Activated CD8-positive, alpha-beta memory T cell treated with anti-CD3 and anti-CD28 coated beads for 36 hours (primary cell): ENCODE results near the gene FAM234A. TPM values are rescaled to one million over a fixed set of nuclear protein-coding genes. Genes with fewer than 3 reads are reported as not detected.
"Not testable (repeated sequence)": the region's sequence is repeated elsewhere in the genome, so short reads cannot be mapped to it uniquely, and the experiment has no call there.

Source experiments
- CTCF ChIA-PET: fragments of 350-600 bp; sonication (Branson Sonifier 250); formaldehyde crosslinking; loops from one replicate; lab custom pipeline; 2021; ENCODE audit warnings: antibody characterized with exemption; lab: Charles Lee
- POLR2A ChIA-PET: fragments of 350-600 bp; sonication (Branson Sonifier 250); formaldehyde crosslinking; loops from one replicate; lab custom pipeline; 2021; ENCODE audit warnings: antibody characterized with exemption; lab: Charles Lee
- total RNA-seq, 2 experiments: library from RNA; stranded (reverse); gene quantifications; one replicate each; pipeline ENCODE4 v1.2.3, GENCODE V29; 2021

The FAM234A gene
- total RNA-seq, 2 experiments from 2014 or later: 20.6 to 21.8 TPM

DNA sequence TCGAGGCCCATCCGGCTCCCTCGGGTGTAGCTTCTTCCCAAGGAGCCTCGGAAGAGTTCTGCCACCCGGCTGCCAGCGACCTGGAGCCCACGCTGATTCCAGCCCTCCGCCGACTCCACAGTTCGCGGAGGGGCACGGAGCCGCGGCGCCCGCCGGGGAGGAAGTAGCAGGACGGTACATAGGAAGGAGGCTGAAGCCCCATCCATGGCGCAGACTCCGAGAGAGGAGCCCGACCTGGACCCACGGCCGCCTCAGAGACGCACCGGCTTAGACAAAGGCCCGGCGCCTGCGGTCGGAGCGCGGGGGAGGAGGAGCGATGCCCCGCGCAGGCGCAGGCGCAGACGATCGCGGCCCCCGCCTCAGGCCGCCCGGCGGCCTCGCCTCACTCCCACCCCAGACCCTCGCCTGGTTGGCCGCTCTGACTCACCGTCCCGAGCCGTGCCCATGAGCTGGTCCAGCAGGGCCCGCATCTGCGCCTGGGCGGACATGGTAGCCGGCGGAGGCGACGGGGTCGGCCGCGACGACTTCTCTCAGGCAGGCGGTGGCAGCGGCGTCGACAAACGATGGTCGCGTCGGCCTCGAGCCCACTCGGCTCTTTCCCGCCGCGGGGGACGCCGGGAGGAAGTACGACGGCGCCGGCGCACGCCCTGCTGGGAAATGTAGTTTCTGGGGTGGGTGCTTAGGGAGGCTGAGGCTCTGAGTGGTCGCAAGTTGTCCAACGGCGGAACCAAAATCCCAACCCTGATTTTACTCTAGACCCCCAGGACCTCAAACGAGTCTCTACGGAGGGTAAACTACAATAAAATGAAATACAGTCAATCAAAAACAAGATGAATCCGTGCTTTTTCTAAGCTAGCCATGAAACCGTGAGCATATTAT is 5.5 kb upstream of the FAM234A start, which contains the start of gene LUC7L:
Gene LUC7L, minus strand, starts transcription at position 598 of the 879 bp plus-strand sequence. Its CDS starts 110 bp downstream, at position 488.
- POLR2A ChIA-PET: interaction anchor here (0.7 to 1.5 kb wide), 4 partner anchors 116 to 176 kb away, joined by 3 read pairs; partner anchors contain the start of genes POLR3K and SNRNP25
- CTCF ChIA-PET: interaction anchor here (0.6 to 1.8 kb wide), 4 partner anchors 71 to 133 kb away, joined by 3 to 5 read pairs (median 4); no protein-coding TSS in a partner anchor

DNA sequence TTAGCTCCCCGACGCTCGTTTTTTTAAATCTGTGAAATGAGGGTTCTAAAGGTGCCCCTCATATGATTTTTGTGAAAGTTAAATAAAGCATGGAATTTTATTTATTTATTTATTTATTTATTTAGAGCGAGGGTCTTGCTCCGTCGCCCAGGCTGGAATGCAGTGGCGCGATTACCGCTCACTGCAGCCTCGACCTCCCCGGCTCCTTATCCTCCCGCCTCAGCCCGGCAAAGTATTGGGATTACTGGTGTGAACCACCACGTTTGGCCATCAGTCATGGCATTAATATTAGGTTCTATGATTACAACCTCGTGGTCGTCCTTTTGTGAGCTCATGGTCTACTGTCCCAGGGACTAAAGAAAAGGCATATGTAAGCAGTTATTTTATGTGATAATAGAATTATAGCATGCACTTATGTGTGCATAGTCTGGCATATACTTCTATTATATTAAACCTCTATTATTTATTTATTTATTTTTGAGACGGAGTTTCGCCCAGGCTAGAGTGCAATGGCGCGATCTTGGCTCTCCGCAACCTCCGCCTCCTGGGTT is 4.8 kb upstream of the FAM234A start:
- ChIA-PET CTCF (interaction anchor here (1.8 kb wide), 1 partner anchor 132 kb away, joined by 4 read pairs; no protein-coding TSS in a partner anchor), POLR2A (interaction anchor here (1.5 kb wide), 1 partner anchor 116 kb away, joined by 3 read pairs; no protein-coding TSS in a partner anchor)

DNA sequence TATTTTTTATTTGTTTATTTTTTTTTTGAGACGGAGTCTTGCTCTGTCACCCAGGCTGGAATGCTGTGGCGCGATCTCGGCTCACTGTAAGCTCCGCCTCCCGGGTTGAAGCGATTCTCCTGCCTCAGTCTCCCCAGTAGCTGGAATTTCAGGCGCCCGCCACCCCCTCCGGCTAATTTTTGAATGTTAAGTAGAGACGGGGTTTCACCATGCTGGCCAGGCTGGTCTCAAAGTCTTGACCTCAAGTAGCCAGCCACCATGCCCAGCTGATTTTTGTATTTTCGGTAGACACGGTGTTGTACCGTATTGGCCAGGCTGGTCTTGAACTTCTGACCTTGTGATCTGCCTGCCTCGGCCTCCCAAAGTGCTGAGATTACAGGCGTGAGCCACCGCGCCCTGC is 4.3 kb upstream of the FAM234A start:
- CTCF ChIA-PET: interaction anchor here (1.8 kb wide), 1 partner anchor 132 kb away, joined by 4 read pairs; no protein-coding TSS in a partner anchor
- POLR2A ChIA-PET: not testable (repeated sequence)

DNA sequence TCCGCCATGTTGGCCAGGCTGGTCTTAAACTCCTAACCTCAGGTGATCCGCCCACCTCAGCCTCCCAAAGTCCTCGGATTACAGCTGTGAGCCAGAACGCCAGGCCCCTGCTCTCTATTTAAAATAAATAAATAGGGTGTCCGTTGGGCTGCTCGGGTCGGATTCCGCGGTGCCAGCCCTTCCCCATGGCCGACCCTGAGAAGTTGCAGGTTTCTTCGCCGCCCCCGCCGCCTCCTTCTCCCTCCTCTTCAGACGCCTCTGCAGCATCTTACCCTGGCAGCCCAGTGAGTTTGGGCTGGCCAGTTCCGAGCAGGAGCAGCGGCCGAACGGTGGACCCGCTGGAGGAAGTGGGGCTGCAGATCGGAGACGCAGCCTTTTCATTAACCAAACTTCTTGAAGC is 3.7 kb upstream of the FAM234A start:
- ChIA-PET CTCF (no interaction called here), POLR2A (no interaction called here)

DNA sequence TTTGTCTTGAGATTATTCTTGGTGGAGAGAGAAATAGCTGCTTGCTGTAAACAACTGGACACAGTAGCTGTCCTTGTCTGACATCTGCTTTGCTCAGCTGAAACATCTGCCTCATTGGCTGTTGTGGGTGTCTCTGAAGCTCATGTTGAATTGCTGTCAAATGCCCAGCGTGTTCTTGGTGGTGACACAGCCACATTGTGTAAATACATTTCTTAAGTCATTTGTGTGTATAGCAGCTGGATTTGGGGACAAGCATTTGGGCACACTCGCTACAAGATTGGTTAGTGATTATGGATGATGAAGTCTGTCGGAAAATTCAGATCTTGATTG is 5.3 kb downstream of the FAM234A start:
- ChIA-PET POLR2A (interaction anchor here (0.6 kb wide), 1 partner anchor 40 kb away, joined by 4 read pairs; no protein-coding TSS in a partner anchor), CTCF (no interaction called here)

DNA sequence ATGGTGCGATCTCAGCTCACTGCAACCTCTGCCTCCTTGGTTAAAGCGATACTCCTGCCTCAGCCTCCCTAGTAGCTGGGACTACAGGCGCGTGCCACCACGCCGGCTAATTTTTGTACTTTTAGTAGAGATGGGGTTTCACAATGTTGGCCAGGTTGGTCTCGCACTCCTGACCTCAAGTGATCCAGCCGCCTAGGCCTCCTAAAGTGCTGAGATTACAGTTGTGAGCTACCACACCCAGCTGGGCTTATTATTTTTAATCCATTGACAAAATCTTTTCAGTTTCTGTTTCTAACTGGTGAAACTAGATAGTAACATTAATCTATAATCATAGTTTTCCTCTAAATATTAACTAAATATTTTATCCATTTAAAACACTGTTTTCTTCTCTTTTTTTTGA is 5.9 kb downstream of the FAM234A start:
- ChIA-PET POLR2A (interaction anchor here (0.6 kb wide), 1 partner anchor 39 kb away, joined by 4 read pairs; no protein-coding TSS in a partner anchor), CTCF (no interaction called here)

DNA sequence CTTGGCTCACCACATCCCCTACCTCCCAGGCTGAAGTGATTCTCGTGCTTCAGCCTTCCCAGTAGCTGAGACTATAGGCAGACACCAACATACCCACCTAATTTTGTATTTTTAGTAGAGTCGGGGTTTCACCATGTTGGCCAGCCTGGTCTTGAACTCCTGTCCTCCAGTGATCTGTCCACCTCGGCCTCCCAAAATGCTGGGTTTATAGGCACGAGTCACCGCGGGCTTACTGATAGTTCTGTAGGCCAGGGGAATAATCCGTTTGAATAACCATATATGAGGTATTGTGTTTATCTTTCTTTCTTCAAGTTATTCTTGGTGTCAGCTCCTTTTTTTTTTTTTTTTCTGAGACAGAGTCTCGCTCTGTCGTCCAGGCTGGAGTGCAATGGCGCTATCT is 7.7 kb downstream of the FAM234A start:
- ChIA-PET POLR2A (no interaction called here), CTCF (interaction anchor here (0.7 kb wide), 1 partner anchor 159 kb away, joined by 3 read pairs; no protein-coding TSS in a partner anchor)

DNA sequence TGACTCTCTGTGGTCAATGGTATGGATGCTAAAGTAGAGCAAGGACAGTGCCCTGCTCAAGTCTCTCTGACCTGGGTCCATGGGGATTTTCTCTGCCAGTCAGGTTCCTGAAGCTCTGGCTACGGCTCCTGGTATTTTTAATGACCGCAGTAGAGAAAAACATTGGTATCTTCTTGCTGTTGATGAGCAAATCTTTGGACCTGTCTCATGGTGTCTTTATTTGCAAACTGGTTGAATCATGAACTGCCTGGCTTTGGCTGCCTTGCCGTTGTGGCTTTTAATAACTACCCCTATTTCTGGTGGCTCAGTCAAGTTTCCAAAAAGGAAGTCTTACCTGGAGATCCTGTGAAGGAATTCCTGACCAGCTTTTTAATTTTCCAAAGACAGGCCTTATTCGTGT is 8.7 kb downstream of the FAM234A start:
- ChIA-PET CTCF (no interaction called here), POLR2A (no interaction called here)

DNA sequence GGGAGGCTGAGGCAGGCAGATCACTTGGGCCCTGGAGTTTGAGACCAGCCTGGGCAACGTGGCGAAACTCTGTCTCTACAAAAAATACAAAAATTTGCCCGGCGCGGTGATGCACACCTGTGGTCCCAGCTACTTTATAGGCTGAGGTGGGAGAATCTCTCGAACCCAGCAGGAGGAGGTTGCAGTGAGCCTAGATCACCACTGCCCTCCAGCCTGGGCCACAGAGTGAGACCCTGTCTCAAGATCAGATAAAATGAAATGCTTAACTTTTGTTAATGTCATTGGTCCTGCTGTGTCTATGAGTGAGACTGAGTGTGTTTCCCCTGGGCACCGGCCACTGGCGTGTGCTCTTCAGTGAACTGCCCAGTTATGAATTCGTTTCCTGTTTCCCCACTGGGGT is 10.5 kb downstream of the FAM234A start:
- POLR2A ChIA-PET: no interaction called here
- CTCF ChIA-PET: no interaction called here

DNA sequence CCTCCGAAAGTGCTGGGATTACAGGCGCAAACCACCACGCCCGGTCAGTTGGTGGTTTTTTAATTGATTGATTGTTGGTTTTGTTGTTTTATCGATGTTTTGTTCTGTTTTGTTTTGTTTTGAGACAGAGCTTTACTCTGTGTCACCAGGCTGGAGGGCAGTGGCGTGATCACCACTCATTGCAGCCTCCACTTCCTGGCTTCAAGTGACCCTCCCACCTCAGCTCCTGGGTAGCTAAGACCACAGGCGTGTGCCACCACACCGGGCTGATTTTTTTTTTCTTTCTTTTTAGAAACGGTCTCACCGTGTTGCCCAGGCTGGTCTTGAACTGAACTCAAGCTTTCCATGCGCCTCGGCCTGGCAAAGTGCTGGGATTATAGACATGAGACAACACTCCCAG is 12.4 kb downstream of the FAM234A start:
- ChIA-PET POLR2A (no interaction called here), CTCF (no interaction called here)

DNA sequence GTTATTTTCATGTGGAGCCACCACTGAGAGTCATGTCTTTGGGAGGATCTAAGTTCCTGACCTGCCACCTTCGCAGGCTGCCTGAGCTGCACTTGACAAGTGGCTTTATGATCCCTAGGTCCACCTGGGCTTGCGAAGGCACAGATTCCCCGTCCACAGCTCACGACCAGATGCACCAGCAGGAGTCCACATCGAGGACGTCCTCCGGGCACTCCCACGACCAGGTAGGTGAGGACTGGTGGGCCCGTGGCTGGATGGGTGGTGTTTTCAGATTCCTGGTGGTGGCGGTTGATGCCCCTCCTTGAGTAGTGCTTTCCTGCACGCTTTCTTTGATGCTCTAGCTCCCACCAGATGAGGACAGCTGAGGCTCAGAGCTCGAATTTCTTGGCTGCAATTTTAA is 14.8 kb downstream of the FAM234A start:
- ChIA-PET CTCF (interaction anchor here (0.9 kb wide), 1 partner anchor 112 kb away, joined by 3 read pairs; no protein-coding TSS in a partner anchor), POLR2A (no interaction called here)

DNA sequence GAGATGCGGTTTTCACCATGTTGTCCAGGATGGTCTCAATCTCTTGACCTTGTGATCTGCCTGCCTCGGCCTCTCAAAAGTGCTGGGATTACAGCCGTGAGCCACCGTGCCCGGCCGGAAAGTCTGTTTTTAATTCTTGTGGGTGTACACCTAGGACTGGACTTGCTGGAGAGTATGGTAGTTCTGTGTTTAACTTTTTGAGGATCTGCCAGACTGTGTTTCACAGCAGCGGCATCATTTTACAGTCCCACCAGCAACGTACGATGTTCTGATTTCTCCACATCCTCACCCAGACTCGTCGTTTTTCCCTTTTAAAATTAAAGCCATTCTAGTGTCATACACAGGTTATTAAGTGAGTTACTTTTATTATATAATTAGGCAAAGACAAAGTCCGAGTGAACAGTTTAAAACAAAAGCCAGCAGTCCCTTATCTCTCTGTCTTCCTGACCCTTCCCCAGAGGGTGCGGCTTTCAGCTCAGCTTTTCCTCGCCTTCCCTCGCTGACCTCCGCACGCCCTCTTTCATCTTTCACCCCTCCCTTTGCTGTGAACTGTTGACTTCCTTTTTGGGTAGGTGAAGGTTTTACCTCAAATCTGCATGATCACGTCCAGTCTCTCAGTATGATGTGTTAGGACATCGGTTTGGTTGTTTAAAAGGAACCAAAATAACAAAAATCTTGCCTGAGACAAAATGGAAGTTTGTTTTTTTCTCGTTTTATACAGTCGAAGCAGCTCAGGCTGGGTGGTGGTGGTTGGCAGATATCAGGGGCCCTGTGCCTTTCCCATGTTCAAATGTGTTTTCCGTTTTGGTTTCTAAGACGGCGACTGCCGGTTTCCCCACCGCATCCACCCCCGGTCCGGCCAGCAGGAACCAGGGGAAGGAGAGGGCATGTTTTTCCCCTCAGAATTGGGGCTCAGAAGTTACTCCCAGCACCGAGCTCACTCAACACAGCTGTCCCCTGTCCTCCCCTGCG is 18.0 kb downstream of the FAM234A start:
- CTCF ChIA-PET: interaction anchor here (1.0 to 1.2 kb wide), 3 partner anchors 18 to 93 kb away, joined by 3 to 4 read pairs (median 4); partner anchors contain the start of gene FAM234A
- POLR2A ChIA-PET: interaction anchor here (1.5 kb wide), 1 partner anchor 17 kb away, joined by 10 read pairs; the partner anchor contains the start of gene FAM234A

DNA sequence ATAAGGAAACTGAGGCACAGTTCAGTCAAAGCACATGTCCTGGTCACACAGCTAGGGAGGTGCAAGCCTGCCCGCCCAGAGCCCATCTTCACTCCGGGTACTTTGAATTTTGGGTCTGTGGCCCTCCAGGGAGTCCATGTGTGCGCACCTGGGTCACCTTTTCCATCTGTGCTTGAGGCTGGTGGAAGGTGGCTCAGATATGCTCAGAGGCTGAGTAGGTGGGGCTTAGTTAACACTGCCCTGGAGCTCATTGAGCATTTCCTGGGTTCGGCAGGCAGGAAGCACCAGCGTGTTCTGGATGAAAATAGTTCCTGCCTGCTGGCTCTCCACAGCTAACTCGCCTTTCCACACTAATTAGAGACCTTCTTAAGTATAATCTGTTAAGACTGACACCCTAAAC is 19.2 kb downstream of the FAM234A start:
- ChIA-PET CTCF (interaction anchor here (0.7 to 1.4 kb wide), 3 partner anchors 19 to 91 kb away, joined by 3 to 4 read pairs (median 4); partner anchors contain the start of gene FAM234A), POLR2A (interaction anchor here (0.7 kb wide), 1 partner anchor 19 kb away, joined by 3 read pairs; the partner anchor contains the start of gene FAM234A)

DNA sequence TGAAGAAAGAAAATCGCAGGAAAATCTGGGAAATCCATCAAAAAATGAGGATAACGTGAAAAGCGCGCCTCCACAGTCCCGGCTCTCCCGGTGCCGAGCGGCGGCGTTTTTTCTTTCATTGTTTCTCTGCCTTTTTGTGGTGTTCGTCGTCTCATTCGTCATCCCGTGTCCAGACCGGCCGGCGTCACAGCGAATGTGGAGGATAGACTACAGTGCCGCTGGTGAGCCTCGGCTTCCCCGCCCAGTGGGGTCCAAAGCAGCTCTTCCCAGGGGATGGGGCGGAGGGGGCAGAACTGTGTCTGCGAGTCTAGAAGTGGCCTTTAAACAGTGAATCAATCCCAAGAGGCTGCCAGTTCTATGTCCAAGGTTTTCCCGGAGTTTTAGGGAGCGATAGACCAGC is 19.8 kb downstream of the FAM234A start:
- POLR2A ChIA-PET: interaction anchor here (0.7 kb wide), 1 partner anchor 19 kb away, joined by 3 read pairs; the partner anchor contains the start of gene FAM234A

DNA sequence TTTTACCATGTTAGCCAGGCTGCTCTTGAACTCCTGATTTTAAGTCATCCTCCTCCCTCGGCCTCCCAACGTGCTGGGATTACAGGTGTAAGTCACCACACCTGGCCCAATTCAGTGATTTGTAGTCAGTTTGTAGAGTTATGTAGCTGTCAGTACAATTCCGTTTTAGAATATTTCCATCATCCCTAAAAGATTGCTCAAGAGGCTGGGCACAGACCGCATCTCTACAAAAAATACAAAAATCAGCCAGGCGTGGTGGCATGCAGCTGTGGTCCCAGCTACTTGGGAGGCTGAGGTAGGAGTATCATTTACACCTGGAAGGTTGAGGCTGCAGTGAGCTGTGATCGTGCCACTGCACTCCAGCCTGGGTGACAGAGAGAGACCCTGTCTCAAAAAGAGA is 20.6 kb downstream of the FAM234A start:
- ChIA-PET CTCF (no interaction called here), POLR2A (no interaction called here)

More for the DNA sequence above, 19.8 kb downstream of the FAM234A start:
- CTCF ChIA-PET: interaction anchor here (0.7 to 1.4 kb wide), 2 partner anchors 19 to 27 kb away, joined by 3 to 4 read pairs; partner anchors contain the start of gene FAM234A

DNA sequence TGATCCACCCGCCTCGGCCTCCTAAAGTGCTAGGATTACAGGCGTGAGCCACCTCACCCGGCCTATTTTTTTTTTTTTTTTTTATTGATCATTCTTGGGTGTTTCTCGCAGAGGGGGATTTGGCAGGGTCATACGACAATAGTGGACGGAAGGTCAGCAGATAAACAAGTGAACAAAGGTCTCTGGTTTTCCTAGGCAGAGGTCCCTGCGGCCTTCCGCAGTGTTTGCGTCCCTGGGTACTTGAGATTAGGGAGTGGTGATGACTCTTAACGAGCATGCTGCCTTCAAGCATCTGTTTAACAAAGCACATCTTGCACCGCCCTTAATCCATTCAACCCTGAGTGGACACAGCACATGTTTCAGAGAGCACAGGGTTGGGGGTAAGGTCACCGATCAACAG is 23.5 kb downstream of the FAM234A start:
- POLR2A ChIA-PET, CTCF ChIA-PET: not testable (repeated sequence)

DNA sequence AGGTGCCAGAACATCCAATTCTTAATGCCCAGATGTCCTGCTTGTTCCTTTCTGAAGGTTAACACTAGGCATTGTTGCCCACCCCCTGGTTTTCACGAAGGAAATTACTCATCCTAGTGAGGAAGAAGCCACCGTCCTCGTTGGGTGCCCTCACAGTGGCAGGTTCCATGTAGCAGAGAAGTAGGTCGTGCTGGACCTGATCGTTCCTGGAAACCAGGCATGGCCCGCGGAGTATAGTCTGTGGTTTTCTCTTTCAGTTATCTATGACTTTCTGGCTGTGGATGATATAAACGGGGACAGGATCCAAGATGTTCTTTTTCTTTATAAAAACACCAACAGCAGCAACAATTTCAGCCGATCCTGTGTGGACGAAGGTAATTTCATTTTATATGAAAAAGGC is 24.6 kb downstream of the FAM234A start:
- POLR2A ChIA-PET: no interaction called here

DNA sequence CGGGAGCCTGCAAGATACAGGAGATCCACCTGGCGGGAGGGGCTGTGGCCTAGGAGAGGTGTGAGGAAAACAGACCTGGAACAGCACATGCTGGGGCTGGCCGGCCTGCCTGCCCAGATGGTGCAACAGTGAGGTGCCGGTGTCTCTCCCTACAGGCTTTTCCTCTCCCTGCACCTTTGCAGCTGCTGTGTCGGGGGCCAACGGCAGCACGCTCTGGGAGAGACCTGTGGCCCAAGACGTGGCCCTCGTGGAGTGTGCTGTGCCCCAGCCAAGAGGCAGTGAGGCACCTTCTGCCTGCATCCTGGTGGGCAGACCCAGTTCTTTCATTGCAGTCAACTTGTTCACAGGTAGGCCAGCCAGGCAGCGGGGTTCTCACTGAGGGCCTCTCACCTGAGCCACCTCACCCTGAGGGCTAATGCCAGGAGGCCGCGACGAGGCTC is 25.2 kb downstream of the FAM234A start:
- ChIA-PET POLR2A (no interaction called here), CTCF (no interaction called here)

More for the DNA sequence above, 24.6 kb downstream of the FAM234A start:
- CTCF ChIA-PET: no interaction called here
